DND-41 (cell line): ENCODE results near the gene PDE6A.

Experiments used
- ATAC-seq: fragments of 200-7000 bp; cut with Tn5 transposase; 3 replicates; pipeline ENCODE4 v1.9.1; 2021; ENCODE audit warnings: low read depth; ENCODE audit not compliant: insufficient read depth
- DNase-seq: peaks from one replicate; pipeline ENCODE4 v3.0.0-alpha.2; 2020
- H2AFZ ChIP-seq: 2 replicates; pipeline ENCODE4 v1.6.0; 2012; ENCODE audit warnings: low read depth, low read length
- H3K27ac ChIP-seq: 2 replicates; pipeline ENCODE4 v1.5.1; 2012; ENCODE audit warnings: low read length, inconsistent platforms
- H3K27me3 ChIP-seq: fragments of 200-600 bp; sonication (generic); 2 replicates; pipeline ENCODE4 v1.6.0; 2012; ENCODE audit warnings: low read length, mild to moderate bottlenecking, inconsistent platforms; ENCODE audit not compliant: insufficient read depth, poor library complexity
- H3K36me3 ChIP-seq: 2 replicates; pipeline ENCODE4 v1.5.1; 2012; ENCODE audit warnings: low read length, inconsistent platforms; ENCODE audit not compliant: insufficient read depth
- H3K4me1 ChIP-seq: 2 replicates; pipeline ENCODE4 v1.5.1; 2012; ENCODE audit warnings: mild to moderate bottlenecking, low read length; ENCODE audit not compliant: insufficient read depth
- H3K4me2 ChIP-seq: 2 replicates; pipeline ENCODE4 v1.6.0; 2012; ENCODE audit warnings: mild to moderate bottlenecking, moderate library complexity, low read length, inconsistent platforms; ENCODE audit not compliant: insufficient read depth
- H3K4me3 ChIP-seq, 2 experiments: fragments of 200-600 bp in 1 of 2; shearing (Covaris generic) in 1 of 2; 2 replicates each; pipeline ENCODE4 v1.5.1; 2012 to 2016; ENCODE audit warnings: inconsistent platforms in 2 of 2, low read length in 2 of 2, mild to moderate bottlenecking in 2 of 2, low read depth in 1 of 2, moderate library complexity in 1 of 2
- H3K79me2 ChIP-seq: 2 replicates; pipeline ENCODE4 v1.6.0; 2012; ENCODE audit warnings: low read length, inconsistent platforms; ENCODE audit not compliant: insufficient read depth
- H3K9ac ChIP-seq: 2 replicates; pipeline ENCODE4 v1.6.0; 2012; ENCODE audit warnings: low read depth, mild to moderate bottlenecking, inconsistent platforms, low read length, moderate library complexity
- H3K9me3 ChIP-seq: 2 replicates; pipeline ENCODE4 v1.5.1; 2012; ENCODE audit warnings: low read length, moderate library complexity, mild to moderate bottlenecking, inconsistent platforms; ENCODE audit not compliant: insufficient read depth, severe bottlenecking
- H4K20me1 ChIP-seq: 2 replicates; pipeline ENCODE4 v1.6.0; 2012; ENCODE audit warnings: low read length; ENCODE audit not compliant: insufficient read depth
- EZH2 ChIP-seq: IDR thresholded peaks from 3 replicates; pipeline ENCODE4 v1.6.1; 2012; ENCODE audit warnings: borderline replicate concordance, low read depth, mild to moderate bottlenecking, moderate library complexity, low read length, inconsistent platforms; ENCODE audit not compliant: severe bottlenecking
- TF ChIP-seq, protein P1 (sequence below): IDR thresholded peaks from 2 replicates; pipeline ENCODE4 v1.5.1; 2012; ENCODE audit warnings: borderline replicate concordance, low read length, moderate library complexity, mild to moderate bottlenecking; ENCODE audit not compliant: poor library complexity, severe bottlenecking; ENCODE audit errors: extremely low read depth

PDE6A gene

DNA sequence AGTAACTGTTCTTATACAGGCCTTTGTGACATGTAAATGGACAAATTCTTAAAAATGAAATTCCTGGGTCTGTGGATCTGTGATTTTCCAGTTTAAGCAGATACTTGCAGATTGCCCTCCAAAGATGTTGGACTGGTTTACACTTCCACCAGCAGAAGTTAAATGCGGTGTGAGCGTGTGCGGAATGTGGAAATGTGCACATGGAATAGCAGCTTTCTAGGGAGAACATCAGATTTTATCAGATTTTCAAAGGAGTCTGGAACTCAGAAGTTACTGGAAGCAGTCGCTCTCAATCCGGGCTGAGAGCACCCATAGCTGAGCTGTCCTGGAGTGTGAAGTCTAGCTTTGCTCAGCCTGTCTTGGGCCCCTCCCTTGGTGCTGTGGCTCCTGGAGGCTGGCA, 117.0 kb downstream of the PDE6A start:
- Histone ChIP-seq H3K36me3 (peaks cover 26% of the 10 kb centered on the region; the same call in 1 of the 2 replicates), H3K79me2 (no peaks in the 10 kb centered on the region), H2AFZ (no peak overlapping the region), H3K27me3 (no peaks in the 10 kb centered on the region), H3K4me3 (no peak overlapping the region), H3K27ac (no peak overlapping the region), H3K4me1 (no peaks in the 10 kb centered on the region), H4K20me1 (no peaks in the 10 kb centered on the region), H3K9me3 (no peaks in the 10 kb centered on the region), H3K9ac (no peak overlapping the region), H3K4me2 (no peak overlapping the region)
- ATAC-seq, result no peak
- no peak for DNase-seq
- TF ChIP-seq EZH2, result no peak
- TF ChIP-seq, protein P1, sequence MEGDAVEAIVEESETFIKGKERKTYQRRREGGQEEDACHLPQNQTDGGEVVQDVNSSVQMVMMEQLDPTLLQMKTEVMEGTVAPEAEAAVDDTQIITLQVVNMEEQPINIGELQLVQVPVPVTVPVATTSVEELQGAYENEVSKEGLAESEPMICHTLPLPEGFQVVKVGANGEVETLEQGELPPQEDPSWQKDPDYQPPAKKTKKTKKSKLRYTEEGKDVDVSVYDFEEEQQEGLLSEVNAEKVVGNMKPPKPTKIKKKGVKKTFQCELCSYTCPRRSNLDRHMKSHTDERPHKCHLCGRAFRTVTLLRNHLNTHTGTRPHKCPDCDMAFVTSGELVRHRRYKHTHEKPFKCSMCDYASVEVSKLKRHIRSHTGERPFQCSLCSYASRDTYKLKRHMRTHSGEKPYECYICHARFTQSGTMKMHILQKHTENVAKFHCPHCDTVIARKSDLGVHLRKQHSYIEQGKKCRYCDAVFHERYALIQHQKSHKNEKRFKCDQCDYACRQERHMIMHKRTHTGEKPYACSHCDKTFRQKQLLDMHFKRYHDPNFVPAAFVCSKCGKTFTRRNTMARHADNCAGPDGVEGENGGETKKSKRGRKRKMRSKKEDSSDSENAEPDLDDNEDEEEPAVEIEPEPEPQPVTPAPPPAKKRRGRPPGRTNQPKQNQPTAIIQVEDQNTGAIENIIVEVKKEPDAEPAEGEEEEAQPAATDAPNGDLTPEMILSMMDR, result no peak

DNA sequence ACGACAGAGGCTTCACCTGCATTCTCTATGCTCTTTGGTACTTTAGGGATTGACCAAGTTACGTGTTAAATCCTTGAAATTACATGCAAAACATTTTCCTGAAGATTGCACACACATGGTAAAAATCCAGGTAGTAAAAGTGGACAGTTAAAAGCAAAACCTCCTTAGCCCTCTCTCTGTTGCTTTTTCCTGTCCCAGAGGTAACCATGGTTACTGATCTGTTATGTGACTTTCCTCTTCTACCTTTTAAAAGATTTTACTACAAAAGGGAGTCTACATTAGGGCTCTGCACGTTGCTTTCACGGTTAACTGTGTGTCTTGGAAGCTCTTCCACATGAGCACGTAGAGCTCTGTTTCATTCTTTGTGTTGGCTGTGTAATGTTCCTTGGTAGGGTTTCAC, 117.5 kb downstream of the PDE6A start:
- Histone ChIP-seq H2AFZ (no peak overlapping the region), H3K9me3 (no peaks in the 10 kb centered on the region), H3K4me2 (no peak overlapping the region), H4K20me1 (no peaks in the 10 kb centered on the region), H3K4me3 (no peak overlapping the region), H3K9ac (no peak overlapping the region), H3K4me1 (no peaks in the 10 kb centered on the region), H3K79me2 (no peaks in the 10 kb centered on the region), H3K36me3 (peaks cover 21% of the 10 kb centered on the region; the same call in 1 of the 2 replicates), H3K27ac (no peak overlapping the region), H3K27me3 (no peaks in the 10 kb centered on the region)
- no peak for DNase-seq
- TF ChIP-seq, protein P1, result no peak
- TF ChIP-seq EZH2, result no peak
- no peak for ATAC-seq

DNA sequence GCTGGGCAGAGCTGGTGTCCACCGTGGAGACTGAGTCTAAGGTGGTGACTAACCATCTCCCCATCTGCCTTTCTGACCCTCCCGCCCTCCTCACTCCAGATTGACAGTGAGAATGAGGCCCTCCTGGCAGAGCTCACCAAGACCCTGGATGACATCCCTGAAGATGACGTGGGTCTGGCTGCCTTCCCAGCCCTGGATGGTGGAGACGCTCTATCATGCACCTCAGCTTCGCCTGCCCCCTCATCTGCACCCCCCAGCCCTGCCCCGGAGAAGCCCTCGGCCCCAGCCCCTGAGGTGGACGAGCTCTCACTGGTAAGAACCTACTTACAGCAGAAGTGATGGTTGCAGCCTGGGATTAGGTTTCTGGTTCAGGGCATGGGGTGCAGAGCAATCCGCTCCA, 118.0 kb downstream of the PDE6A start:
- DNase-seq (no peak), ATAC-seq (no peak)
- Histone ChIP-seq H3K9ac (no peak overlapping the region), H3K36me3 (peaks cover 22% of the 10 kb centered on the region; the same call in 1 of the 2 replicates), H3K27me3 (no peaks in the 10 kb centered on the region), H4K20me1 (no peaks in the 10 kb centered on the region), H3K9me3 (no peaks in the 10 kb centered on the region), H3K79me2 (no peaks in the 10 kb centered on the region), H3K4me1 (no peaks in the 10 kb centered on the region), H2AFZ (no peak overlapping the region), H3K4me3 (no peak overlapping the region), H3K4me2 (no peak overlapping the region), H3K27ac (no peak overlapping the region)
- TF ChIP-seq, protein P1, result no peak
- TF ChIP-seq EZH2, result no peak

DNA sequence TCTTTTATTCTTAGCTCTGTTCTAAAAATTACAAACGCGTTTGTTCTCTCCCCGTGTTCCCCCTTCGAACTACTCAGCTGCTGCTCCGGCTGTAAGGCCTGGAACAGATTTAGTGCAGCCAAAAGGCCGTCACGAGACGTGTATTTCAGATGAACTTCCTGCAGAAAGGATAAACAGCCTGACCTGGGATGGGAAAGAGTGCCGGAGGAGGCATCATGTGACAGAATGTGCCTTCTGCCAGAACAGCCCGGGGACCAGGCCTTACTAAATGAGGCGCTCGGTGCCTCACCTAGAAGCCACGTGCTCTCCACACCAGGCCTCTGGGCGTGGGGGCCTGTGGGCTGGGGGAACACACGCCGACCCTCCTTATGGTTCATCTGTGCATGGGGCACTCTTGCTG, 119.7 kb downstream of the PDE6A start:
- Histone ChIP-seq H2AFZ (no peak overlapping the region), H3K27ac (no peak overlapping the region), H3K27me3 (no peaks in the 10 kb centered on the region), H3K4me3 (no peak overlapping the region), H3K4me2 (no peak overlapping the region), H3K36me3 (peaks cover 22% of the 10 kb centered on the region; the same call in 1 of the 2 replicates), H3K79me2 (no peaks in the 10 kb centered on the region), H3K4me1 (no peaks in the 10 kb centered on the region), H4K20me1 (no peaks in the 10 kb centered on the region), H3K9ac (no peak overlapping the region), H3K9me3 (no peaks in the 10 kb centered on the region)
- DNase-seq, result no peak
- no peak for TF ChIP-seq EZH2
- TF ChIP-seq, protein P1, result no peak
- no peak for ATAC-seq
